Kidney capillary endothelial cell (primary cell): ENCODE results near the gene ZMYND11.
"Not testable (repeated sequence)": the region's sequence is repeated elsewhere in the genome, so short reads cannot be mapped to it uniquely, and the experiment has no call there.

Source experiments
- DNase-seq: peaks from one replicate; pipeline ENCODE4 v3.0.0-alpha.2; 2018; ENCODE audit warnings: low spot score

ZMYND11 gene

GRCh38 chr10:244227-244626 is 109.0 kb downstream of the ZMYND11 start:
- DNase-seq: no peak

- no peak for DNase-seq
These were observed 111.2 kb downstream of the ZMYND11 start for GRCh38 chr10:246431-246830.

GRCh38 chr10:247480-247879 is 112.2 kb downstream of the ZMYND11 start:
- no peak for DNase-seq

GRCh38 chr10:248307-248706 is 113.1 kb downstream of the ZMYND11 start:
- DNase-seq: no peak

GRCh38 chr10:251982-252582 is 116.8 kb downstream of the ZMYND11 start:
- DNase-seq: no peak

- DNase-seq: no peak
These were observed 125.7 kb downstream of the ZMYND11 start for GRCh38 chr10:260819-261429.

- DNase-seq: not testable (repeated sequence)
These were observed 129.2 kb downstream of the ZMYND11 start for GRCh38 chr10:264160-265073.

- not testable (repeated sequence) for DNase-seq
These were observed 129.8 kb downstream of the ZMYND11 start for GRCh38 chr10:265074-265440.

GRCh38 chr10:265816-266588 is 130.7 kb downstream of the ZMYND11 start:
- not testable (repeated sequence) for DNase-seq

- DNase-seq: no peak
These were observed 131.7 kb downstream of the ZMYND11 start for GRCh38 chr10:266974-267425.

- no peak for DNase-seq
These were observed 132.4 kb downstream of the ZMYND11 start for GRCh38 chr10:267705-268104.

GRCh38 chr10:269440-270074 is 134.3 kb downstream of the ZMYND11 start:
- no peak for DNase-seq

- no peak for DNase-seq
These were observed 135.9 kb downstream of the ZMYND11 start for GRCh38 chr10:271201-271600.

GRCh38 chr10:271722-272121 is 136.5 kb downstream of the ZMYND11 start:
- DNase-seq: no peak

- DNase-seq: no peak
These were observed 137.8 kb downstream of the ZMYND11 start for GRCh38 chr10:273088-273487.

- DNase-seq: no peak
These were observed 139.6 kb downstream of the ZMYND11 start for GRCh38 chr10:274866-275265.

- DNase-seq: no peak
These were observed 140.4 kb downstream of the ZMYND11 start for GRCh38 chr10:275680-276079.

GRCh38 chr10:277963-278362 is 142.7 kb downstream of the ZMYND11 start:
- no peak for DNase-seq

- DNase-seq: no peak
These were observed 143.5 kb downstream of the ZMYND11 start for GRCh38 chr10:278707-279106.

- DNase-seq: no peak
These were observed 144.0 kb downstream of the ZMYND11 start for GRCh38 chr10:279232-279631.

- no peak for DNase-seq
These were observed 144.4 kb downstream of the ZMYND11 start for GRCh38 chr10:279655-280054.
